HG03045 (cell line): ENCODE results near the gene ANKRD13A.
A peak's percentile ranks its signal among the peaks of the same experiment; 100 is the strongest.
"Not testable (repeated sequence)": the region's sequence is repeated elsewhere in the genome, so short reads cannot be mapped to it uniquely, and the experiment has no call there.

Experiments used
- ATAC-seq: cut with Tn5 transposase; IDR thresholded peaks from one replicate; pipeline ENCODE4 v1.9.1; 2021; ENCODE audit warnings: mild to moderate bottlenecking, moderate library complexity; ENCODE audit not compliant: unreplicated experiment

The ANKRD13A gene

GRCh38 chr12:109983432-109984142 is 15.6 kb upstream of the ANKRD13A start:
- no peak for ATAC-seq

- ATAC-seq: not testable (repeated sequence)
These were observed 13.0 kb upstream of the ANKRD13A start for GRCh38 chr12:109986236-109986635.

DNA sequence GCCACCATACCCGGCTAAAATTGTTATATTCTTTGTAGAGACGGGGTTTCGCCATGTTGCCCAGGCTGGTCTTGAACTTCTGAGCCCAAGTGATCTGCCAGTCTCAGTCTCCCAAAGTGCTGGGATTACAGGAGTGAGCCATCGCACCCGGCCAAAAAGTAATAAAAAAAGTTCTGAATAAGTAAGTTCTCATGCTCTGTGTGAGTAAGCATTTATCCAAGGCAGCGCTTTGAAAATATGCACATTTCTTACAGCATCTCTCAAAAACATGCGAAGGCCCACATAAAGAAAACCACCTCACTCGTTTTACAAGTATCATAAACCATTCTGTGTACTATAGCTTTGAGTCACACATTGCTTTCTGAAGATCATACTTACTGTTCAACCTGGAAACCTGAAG is 11.6 kb upstream of the ANKRD13A start:
- no peak for ATAC-seq

DNA sequence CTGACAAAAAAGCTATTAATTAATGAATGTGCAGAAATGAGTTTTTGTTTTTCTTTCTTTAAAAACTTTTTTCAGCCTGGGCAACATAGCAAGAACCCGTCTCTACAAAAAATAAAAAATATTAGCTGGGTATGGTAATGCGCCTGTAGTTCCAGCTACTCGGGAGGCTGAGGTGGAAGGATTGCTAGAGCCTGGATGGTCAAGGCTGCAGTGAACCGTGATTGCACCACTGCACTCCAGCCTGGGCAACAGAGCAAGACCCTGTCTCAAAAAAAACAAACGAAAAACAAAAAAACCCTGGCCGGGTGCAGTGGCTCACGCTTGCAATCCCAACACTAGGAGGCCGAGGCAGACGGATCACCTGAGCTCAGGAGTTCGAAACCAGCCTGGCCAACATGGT is 11.0 kb upstream of the ANKRD13A start:
- no peak for ATAC-seq

GRCh38 chr12:109988903-109989302 is 10.3 kb upstream of the ANKRD13A start:
- no peak for ATAC-seq

DNA sequence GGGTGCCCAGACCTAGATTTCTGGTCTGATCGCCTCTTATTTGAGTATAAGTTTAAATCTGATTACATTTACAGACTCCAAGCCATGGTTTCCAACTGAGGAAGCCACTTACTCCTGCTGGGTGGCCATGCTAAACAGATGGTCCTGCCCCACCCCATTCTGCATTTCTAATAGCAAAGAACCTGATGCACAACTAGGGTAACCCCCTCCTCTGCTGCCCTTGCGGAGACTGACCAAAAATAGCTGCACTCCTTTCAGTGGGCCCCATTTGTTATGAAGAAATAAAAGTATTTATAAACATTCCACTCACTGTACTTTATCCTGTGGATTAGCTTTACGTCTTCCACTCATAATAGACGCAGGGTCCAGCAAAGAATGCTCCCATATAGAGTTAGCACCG is 9.8 kb upstream of the ANKRD13A start:
- no peak for ATAC-seq

GRCh38 chr12:109991586-109991985 is 7.6 kb upstream of the ANKRD13A start:
- ATAC-seq: no peak

DNA sequence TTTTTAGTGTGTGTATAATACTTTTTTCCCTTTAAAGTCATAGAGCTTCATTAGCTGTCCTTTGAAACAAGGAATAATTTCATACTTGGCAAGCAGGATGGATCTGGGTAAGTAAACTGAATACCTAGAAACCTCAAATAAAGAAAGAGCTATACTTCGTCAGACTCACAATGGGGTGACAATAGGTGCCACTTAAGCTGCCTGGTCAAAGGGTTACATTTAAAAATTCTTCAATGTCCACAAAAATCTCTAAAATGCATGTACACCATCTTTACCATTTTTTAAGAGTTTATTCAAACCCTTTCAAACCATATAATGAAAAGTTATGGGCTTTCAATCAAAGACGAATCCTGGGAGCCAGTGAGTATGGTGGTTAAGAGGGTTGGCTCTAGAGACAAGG is 6.1 kb upstream of the ANKRD13A start:
- ATAC-seq: no peak

DNA sequence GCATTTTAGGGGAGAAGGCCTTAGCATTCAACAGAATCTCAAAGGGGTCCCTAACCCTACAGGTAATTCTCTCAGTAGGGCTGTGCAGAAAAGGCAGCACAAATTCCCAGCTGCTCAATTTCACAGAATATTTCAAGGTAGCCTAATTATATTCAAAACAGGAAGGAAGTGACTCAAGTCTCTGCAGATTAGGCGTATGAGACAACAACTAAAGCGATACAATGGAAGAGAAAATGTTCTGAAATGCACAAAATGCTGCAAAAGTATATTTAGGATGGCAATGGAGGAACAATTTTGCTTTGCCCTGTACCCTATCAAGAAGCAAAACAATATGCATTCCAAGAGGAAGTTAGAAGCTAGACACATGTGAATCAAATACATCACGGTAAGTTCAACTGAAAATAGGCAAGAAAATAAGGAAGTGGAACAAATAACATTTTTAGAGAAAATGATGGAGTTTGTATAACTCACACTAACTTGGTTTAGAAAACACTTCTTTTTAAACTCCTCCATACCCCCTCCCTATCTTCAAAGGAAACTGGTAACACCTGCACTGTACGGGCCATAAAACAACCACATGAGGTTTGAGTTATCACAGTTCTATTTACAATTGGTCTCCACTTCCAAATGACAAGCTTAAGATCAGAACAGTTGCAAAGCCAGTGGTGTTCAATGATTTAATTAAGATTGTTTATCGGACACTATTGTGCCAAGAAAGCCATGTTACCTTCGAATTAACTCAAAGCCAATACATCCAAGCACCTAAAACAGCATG is 4.6 kb upstream of the ANKRD13A start:
- no peak for ATAC-seq

DNA sequence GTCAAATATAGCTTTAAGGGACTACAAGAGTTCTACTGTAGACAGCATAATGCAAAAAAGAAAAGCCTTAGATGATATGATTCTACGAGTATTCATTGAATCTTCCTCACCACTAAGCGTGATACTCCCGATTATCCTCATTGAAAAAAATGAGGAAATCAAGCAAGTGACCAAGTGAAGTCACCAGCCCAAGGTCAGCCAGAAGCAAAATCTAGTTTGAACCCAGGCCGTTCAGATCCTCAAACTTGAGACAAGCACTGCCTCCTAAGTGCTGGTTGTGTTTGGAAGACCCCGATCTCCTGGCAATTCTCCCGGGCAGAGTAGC is 3.9 kb upstream of the ANKRD13A start:
- ATAC-seq: no peak

GRCh38 chr12:109995686-109996482 is 3.3 kb upstream of the ANKRD13A start, which contains the start of gene GIT2:
TSS of gene GIT2 (minus strand) at chr12:109996368. CDS start at chr12:109996224, 144 bp downstream.
- peak; percentile 67 for ATAC-seq

- ATAC-seq: no peak
These were observed 2.8 kb upstream of the ANKRD13A start for GRCh38 chr12:109996483-109996853.

DNA sequence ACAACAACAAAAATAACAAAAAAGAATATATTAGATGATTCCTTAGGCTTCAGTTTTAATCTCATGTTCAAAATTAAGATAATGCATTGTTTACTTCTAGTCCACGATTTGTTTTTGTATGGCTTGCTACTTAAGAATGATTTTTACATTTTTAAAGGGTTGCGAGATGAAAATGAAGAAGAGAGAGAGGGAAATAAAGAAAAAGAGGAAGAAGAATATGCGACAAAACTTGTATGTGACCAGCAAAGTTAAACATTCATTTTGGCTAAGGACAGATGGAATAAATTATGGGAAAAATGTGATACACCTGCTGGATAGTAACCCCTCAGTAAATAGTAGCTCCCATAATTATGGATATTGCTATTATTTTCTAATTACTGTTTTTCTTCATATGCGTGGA is 1.8 kb upstream of the ANKRD13A start:
- ATAC-seq: no peak

GRCh38 chr12:109998241-109998903 is 858 bp upstream of the ANKRD13A start:
- ATAC-seq: no peak

DNA sequence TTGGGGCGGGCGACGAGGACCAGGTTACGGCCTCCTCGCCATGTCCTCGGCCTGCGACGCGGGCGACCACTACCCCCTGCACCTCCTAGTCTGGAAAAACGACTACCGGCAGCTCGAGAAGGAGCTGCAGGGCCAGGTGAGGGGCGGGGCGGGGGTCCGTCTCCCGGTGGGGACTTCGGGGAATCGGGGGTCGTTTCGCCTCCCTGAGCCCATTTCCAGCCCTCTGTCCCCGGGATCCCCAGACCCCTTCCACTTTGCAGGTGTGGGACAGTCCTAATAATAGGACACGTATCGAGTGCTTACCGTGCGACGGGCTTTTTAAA is 380 bp downstream of the ANKRD13A start:
- ATAC-seq: no peak

DNA sequence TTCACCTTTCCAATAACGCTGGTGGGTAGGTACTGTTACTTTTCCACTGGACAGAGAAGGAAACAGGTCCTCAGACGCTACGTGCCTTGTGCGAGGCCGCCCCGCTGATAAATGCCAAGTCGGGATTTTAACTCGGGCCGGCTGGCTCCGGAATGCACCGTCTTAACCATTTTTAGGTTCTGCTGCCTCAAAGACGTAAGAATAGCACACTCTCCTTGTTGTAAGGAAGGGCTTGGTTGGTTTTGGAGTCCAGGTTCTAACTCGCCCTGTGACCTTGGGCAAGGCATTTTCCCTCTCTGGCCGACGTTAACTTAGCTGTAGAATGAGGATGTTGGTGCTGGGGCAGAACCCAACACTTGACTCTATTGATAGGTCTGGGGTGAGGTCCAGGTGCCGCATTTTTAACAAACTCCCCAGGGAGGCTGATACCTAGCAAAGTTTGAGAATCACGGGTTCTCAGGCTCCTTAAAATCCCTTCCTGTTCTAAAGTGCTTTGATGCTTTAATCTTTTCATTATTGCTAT is 814 bp downstream of the ANKRD13A start:
- ATAC-seq: no peak

- no peak for ATAC-seq
These were observed 2.4 kb downstream of the ANKRD13A start for GRCh38 chr12:110001596-110001995.

DNA sequence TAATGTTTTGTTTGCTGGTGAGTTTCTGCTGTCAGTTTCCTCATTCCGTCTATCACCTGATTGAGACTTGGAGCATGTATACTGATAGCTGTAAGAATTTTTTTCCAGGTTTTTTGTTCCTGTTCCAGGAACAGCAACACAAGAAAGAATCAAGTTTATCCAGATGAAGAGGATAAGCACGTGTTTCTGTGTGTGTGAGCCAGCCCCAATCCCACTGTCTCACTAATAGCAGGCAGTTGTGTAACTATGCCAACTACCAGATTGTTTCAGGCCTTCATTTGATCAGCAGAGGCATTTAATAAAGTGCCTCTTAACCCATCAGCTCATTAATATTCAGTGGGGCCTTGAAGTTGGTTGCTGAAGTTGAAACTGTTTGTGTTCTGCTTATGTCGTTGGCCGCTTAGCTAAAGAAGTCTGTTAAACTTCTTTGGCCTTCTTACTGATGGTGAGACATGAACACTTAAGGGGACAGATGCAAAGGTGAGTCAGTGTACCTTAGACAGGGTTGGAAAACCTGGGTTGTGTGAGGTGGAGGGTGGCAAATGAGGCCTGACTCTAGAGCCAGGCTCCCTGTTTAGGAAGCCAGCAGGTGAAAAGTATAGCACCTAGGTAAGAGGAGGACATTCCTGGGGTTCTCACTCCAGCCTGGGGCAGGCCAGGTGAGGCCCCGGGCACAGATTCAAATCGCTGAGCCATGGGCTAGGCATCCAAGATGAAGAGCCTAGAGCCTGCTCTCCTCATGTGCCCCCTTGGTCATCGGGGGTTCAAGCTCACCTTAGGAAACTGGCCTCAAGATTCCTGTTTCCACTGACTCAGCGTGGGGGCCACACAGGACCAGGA is 3.7 kb downstream of the ANKRD13A start:
- ATAC-seq: no peak

GRCh38 chr12:110004598-110004997 is 5.4 kb downstream of the ANKRD13A start:
- ATAC-seq: no peak

DNA sequence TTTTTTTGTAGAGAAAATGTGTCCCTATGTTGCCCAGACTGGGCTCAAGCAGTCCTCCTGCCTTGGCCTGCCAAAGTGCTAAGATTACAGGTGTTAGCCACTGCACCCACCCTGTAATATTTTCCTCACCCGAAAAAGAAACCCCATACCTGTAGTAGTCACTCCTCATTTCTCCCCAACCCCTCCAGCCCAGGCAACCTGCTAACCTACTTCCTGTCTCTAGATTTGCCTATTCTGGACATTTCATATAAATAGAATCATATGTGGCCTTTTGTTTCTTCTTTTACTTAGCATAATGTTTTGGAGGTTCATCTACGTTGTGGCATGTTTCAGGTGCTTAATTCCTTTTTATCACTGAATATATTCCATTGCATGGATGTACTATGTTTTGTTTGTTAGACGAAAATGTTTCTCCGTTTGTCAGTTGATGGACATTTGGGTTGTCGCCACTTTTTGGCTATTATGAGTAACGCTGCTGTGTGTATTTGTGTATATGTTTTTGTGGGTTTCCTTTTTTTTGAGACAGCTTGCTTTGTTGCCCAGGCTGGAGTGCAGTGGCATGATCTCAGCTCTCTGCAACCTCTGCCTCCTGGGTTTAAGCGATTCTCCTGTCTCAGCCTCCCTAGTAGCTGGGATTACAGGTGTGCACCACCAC is 6.2 kb downstream of the ANKRD13A start:
- ATAC-seq: no peak
